HepG2 (cell line): ENCODE data around the gene MAPK4. TPM values are rescaled to one million over a fixed set of nuclear protein-coding genes. Genes with fewer than 3 reads are reported as not detected.

Source experiments
- ARID2 ChIP-seq: sonication (generic); formaldehyde crosslinking; IDR thresholded peaks from 2 replicates; pipeline ENCODE4 v1.8.1; 2022; ENCODE audit warnings: mild to moderate bottlenecking, missing genetic modification reagents, borderline replicate concordance
- BRD4 ChIP-seq: sonication (generic); formaldehyde crosslinking; IDR thresholded peaks from 2 replicates; pipeline ENCODE4 v1.4.0; 2020; ENCODE audit warnings: missing genetic modification reagents
- CBX5 ChIP-seq: sonication (generic); formaldehyde crosslinking; IDR thresholded peaks from 2 replicates; pipeline ENCODE4 v1.4.0; 2020; ENCODE audit warnings: missing genetic modification reagents, borderline replicate concordance
- DPF2 ChIP-seq: sonication (generic); formaldehyde crosslinking; IDR thresholded peaks from 2 replicates; pipeline ENCODE4 v1.4.0; 2020; ENCODE audit warnings: mild to moderate bottlenecking, low read depth, missing genetic modification reagents, borderline replicate concordance
- GABPB1 ChIP-seq: IDR thresholded peaks from 2 replicates; pipeline ENCODE4 v1.6.1; 2016; ENCODE audit warnings: mild to moderate bottlenecking, missing genetic modification reagents, moderate library complexity, missing compliant biosample characterization
- GATA4 ChIP-seq: sonication (generic); IDR thresholded peaks from 2 replicates; pipeline ENCODE4 v1.6.1; 2016; ENCODE audit warnings: antibody characterized with exemption, low read depth, borderline replicate concordance
- MIER3 ChIP-seq: IDR thresholded peaks from 2 replicates; pipeline ENCODE4 v1.6.1; 2016; ENCODE audit warnings: missing compliant biosample characterization, borderline replicate concordance
- NFE2L1 ChIP-seq: sonication (generic); formaldehyde crosslinking; IDR thresholded peaks from 2 replicates; pipeline ENCODE4 v1.4.0; 2020; ENCODE audit warnings: missing genetic modification reagents, mild to moderate bottlenecking, borderline replicate concordance
- RORA ChIP-seq: sonication (generic); formaldehyde crosslinking; IDR thresholded peaks from 2 replicates; pipeline ENCODE4 v1.5.0; 2020; ENCODE audit warnings: mild to moderate bottlenecking, missing genetic modification reagents, moderate library complexity
- SOX5 ChIP-seq: IDR thresholded peaks from 2 replicates; pipeline ENCODE4 v1.6.1; 2016; ENCODE audit warnings: borderline replicate concordance
- TBX3 ChIP-seq: fragments of 450-650 bp; IDR thresholded peaks from 2 replicates; pipeline ENCODE4 v1.6.1; 2017; ENCODE audit warnings: antibody characterized with exemption, mild to moderate bottlenecking, inconsistent platforms, borderline replicate concordance
- ZMAT3 ChIP-seq: sonication (generic); formaldehyde crosslinking; conservative IDR thresholded peaks from 2 replicates; pipeline ENCODE4 v1.7.0; 2021; ENCODE audit warnings: missing genetic modification reagents
- ZNF333 ChIP-seq: sonication (generic); formaldehyde crosslinking; IDR thresholded peaks from 2 replicates; pipeline ENCODE4 v1.4.0; 2020; ENCODE audit warnings: mild to moderate bottlenecking, missing genetic modification reagents, borderline replicate concordance
- ZNF468 ChIP-seq: sonication (generic); formaldehyde crosslinking; IDR thresholded peaks from 2 replicates; pipeline ENCODE4 v1.8.0; 2022; ENCODE audit warnings: mild to moderate bottlenecking, moderate library complexity, missing genetic modification reagents
- ZNF556 ChIP-seq: sonication (generic); formaldehyde crosslinking; IDR thresholded peaks from 2 replicates; pipeline ENCODE4 v1.4.0; 2020; ENCODE audit warnings: mild to moderate bottlenecking, missing genetic modification reagents, borderline replicate concordance
- ZNF557 ChIP-seq: sonication (generic); formaldehyde crosslinking; IDR thresholded peaks from 2 replicates; pipeline ENCODE4 v1.4.0; 2020; ENCODE audit warnings: missing genetic modification reagents
- ZNF572 ChIP-seq: sonication (generic); formaldehyde crosslinking; IDR thresholded peaks from 2 replicates; pipeline ENCODE4 v1.5.1; 2020; ENCODE audit warnings: mild to moderate bottlenecking, missing genetic modification reagents
- ZNF720 ChIP-seq: sonication (generic); formaldehyde crosslinking; IDR thresholded peaks from 2 replicates; pipeline ENCODE4 v1.4.0; 2020; ENCODE audit warnings: missing genetic modification reagents
- ZNF782 ChIP-seq: sonication (generic); formaldehyde crosslinking; IDR thresholded peaks from 2 replicates; pipeline ENCODE4 v1.4.0; 2020; ENCODE audit warnings: missing genetic modification reagents, mild to moderate bottlenecking, borderline replicate concordance
- polyA plus RNA-seq, 8 experiments: library from polyadenylated mRNA; depleted of rRNA in 3 of 8; stranded (reverse) in 7 of 8; unstranded in 1 of 8; fragments of >200 nt; fragmentation: Illumina TruSeq in 4 of 8; extraction: Trizol in 4 of 8; gene quantifications; 2 replicates each; pipeline versions ENCODE4 v1.2.1 to v1.2.3, GENCODE V29; 2011 to 2016; ENCODE audit warnings: low read depth in 4 of 8, missing spikeins in 1 of 8, mixed read lengths in 1 of 8; ENCODE audit not compliant: insufficient read depth in 1 of 8
- total RNA-seq, 5 experiments: library from RNA; depleted of rRNA; stranded (reverse); fragments of >200 nt; fragmentation: Illumina TruSeq; extraction: Trizol; gene quantifications; 2 replicates each; pipeline ENCODE4 v1.2.3, GENCODE V29; 2016; ENCODE audit warnings: low read depth in 1 of 5
- TF ChIP-seq, protein P1 (sequence below): sonication (generic); formaldehyde crosslinking; IDR thresholded peaks from 2 replicates; pipeline ENCODE4 v1.8.0; 2022; ENCODE audit warnings: missing genetic modification reagents, mild to moderate bottlenecking, inconsistent platforms, borderline replicate concordance
- TF ChIP-seq, protein P2 (sequence below): sonication (generic); formaldehyde crosslinking; IDR thresholded peaks from 2 replicates; pipeline ENCODE4 v1.5.0; 2020; ENCODE audit warnings: mild to moderate bottlenecking, missing genetic modification reagents
- TF ChIP-seq, protein P3 (sequence below): sonication (generic); formaldehyde crosslinking; conservative IDR thresholded peaks from 2 replicates; pipeline ENCODE4 v1.4.0; 2020; ENCODE audit warnings: mild to moderate bottlenecking, missing genetic modification reagents, moderate library complexity
- TF ChIP-seq, protein P4 (sequence below): sonication (generic); formaldehyde crosslinking; IDR thresholded peaks from 2 replicates; pipeline ENCODE4 v1.4.0; 2020; ENCODE audit warnings: missing genetic modification reagents

The MAPK4 gene
- total and polyA plus RNA-seq, 2 of the 13 experiments (the other 11 are each of a cell fraction or from before 2014, with no cell fraction given) = not detected

DNA sequence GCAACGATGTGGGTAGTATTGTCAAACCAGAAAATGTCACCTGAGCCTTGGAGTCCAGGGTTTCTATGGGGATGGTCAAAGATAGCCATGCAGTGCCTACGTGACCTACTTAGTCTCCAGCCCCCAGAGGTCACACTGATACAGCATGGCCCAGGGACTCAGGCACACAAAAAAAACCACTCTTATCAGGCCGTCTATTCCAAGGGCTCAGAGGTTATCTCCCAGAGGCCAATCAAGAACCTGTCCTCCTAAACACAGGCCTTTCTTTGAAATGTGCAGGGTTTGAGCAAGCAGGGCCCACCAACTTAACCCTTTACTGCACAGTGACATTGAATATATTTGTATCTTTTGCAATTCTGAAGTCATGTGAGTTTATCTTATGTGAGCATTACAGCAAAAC is 177.2 kb downstream of the MAPK4 start (continued):
- no peak for TF ChIP-seq ZNF720 (CRISPR knock-in tag)
- no peak for TF ChIP-seq ZNF782
- TF ChIP-seq SOX5 (CRISPR knock-in tag) = peak; percentile 25; the same call in 1 of the 2 replicates
- TF ChIP-seq NFE2L1 (CRISPR knock-in tag) = no peak
- no peak for TF ChIP-seq ZNF333 (CRISPR knock-in tag)
- no peak for TF ChIP-seq CBX5 (CRISPR knock-in tag)
- TF ChIP-seq, protein P1, sequence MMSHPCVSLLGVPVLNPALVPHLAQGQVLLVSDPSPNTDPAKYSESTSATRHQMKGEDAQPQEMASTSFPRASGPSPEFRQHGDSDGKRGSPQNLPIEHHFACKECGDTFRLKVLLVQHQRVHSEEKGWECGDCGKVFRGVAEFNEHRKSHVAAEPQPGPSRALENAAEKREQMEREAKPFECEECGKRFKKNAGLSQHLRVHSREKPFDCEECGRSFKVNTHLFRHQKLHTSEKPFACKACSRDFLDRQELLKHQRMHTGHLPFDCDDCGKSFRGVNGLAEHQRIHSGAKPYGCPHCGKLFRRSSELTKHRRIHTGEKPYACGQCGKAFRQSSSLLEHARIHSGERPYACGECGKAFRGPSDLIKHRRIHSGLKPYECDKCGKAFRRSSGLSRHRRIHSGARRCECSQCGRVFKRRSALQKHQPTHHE = no peak
- TF ChIP-seq, protein P2, sequence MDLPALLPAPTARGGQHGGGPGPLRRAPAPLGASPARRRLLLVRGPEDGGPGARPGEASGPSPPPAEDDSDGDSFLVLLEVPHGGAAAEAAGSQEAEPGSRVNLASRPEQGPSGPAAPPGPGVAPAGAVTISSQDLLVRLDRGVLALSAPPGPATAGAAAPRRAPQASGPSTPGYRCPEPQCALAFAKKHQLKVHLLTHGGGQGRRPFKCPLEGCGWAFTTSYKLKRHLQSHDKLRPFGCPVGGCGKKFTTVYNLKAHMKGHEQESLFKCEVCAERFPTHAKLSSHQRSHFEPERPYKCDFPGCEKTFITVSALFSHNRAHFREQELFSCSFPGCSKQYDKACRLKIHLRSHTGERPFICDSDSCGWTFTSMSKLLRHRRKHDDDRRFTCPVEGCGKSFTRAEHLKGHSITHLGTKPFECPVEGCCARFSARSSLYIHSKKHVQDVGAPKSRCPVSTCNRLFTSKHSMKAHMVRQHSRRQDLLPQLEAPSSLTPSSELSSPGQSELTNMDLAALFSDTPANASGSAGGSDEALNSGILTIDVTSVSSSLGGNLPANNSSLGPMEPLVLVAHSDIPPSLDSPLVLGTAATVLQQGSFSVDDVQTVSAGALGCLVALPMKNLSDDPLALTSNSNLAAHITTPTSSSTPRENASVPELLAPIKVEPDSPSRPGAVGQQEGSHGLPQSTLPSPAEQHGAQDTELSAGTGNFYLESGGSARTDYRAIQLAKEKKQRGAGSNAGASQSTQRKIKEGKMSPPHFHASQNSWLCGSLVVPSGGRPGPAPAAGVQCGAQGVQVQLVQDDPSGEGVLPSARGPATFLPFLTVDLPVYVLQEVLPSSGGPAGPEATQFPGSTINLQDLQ (CRISPR knock-in tag) = no peak
- no peak for TF ChIP-seq ZNF468
- TF ChIP-seq, protein P3, sequence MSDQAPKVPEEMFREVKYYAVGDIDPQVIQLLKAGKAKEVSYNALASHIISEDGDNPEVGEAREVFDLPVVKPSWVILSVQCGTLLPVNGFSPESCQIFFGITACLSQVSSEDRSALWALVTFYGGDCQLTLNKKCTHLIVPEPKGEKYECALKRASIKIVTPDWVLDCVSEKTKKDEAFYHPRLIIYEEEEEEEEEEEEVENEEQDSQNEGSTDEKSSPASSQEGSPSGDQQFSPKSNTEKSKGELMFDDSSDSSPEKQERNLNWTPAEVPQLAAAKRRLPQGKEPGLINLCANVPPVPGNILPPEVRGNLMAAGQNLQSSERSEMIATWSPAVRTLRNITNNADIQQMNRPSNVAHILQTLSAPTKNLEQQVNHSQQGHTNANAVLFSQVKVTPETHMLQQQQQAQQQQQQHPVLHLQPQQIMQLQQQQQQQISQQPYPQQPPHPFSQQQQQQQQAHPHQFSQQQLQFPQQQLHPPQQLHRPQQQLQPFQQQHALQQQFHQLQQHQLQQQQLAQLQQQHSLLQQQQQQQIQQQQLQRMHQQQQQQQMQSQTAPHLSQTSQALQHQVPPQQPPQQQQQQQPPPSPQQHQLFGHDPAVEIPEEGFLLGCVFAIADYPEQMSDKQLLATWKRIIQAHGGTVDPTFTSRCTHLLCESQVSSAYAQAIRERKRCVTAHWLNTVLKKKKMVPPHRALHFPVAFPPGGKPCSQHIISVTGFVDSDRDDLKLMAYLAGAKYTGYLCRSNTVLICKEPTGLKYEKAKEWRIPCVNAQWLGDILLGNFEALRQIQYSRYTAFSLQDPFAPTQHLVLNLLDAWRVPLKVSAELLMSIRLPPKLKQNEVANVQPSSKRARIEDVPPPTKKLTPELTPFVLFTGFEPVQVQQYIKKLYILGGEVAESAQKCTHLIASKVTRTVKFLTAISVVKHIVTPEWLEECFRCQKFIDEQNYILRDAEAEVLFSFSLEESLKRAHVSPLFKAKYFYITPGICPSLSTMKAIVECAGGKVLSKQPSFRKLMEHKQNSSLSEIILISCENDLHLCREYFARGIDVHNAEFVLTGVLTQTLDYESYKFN (CRISPR knock-in tag) = peak; percentile 81
- TF ChIP-seq, protein P4, sequence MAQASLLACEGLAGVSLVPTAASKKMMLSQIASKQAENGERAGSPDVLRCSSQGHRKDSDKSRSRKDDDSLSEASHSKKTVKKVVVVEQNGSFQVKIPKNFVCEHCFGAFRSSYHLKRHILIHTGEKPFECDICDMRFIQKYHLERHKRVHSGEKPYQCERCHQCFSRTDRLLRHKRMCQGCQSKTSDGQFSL (CRISPR knock-in tag) = no peak
- TF ChIP-seq ZNF572 (CRISPR knock-in tag) = no peak
- peak; percentile 93 for TF ChIP-seq GATA4
- TF ChIP-seq ZMAT3 (CRISPR knock-in tag) = no peak
- no peak for TF ChIP-seq DPF2 (CRISPR knock-in tag)
- TF ChIP-seq RORA = 0 out of 2 replicates have a peak, but pooled peaks have one; percentile 63
- no peak for TF ChIP-seq ARID2 (CRISPR knock-in tag)
- TF ChIP-seq ZNF556 = no peak; the same call in 1 of the 2 replicates
- no peak for TF ChIP-seq MIER3
- TF ChIP-seq BRD4 (CRISPR knock-in tag) = 0 out of 2 replicates have a peak, but pooled peaks have one; percentile 59
- no peak for TF ChIP-seq ZNF557 (CRISPR knock-in tag)
- no peak for TF ChIP-seq TBX3
- no peak for TF ChIP-seq GABPB1
